ENCODE results near the gene RLN3.

RLN3 gene

DNA sequence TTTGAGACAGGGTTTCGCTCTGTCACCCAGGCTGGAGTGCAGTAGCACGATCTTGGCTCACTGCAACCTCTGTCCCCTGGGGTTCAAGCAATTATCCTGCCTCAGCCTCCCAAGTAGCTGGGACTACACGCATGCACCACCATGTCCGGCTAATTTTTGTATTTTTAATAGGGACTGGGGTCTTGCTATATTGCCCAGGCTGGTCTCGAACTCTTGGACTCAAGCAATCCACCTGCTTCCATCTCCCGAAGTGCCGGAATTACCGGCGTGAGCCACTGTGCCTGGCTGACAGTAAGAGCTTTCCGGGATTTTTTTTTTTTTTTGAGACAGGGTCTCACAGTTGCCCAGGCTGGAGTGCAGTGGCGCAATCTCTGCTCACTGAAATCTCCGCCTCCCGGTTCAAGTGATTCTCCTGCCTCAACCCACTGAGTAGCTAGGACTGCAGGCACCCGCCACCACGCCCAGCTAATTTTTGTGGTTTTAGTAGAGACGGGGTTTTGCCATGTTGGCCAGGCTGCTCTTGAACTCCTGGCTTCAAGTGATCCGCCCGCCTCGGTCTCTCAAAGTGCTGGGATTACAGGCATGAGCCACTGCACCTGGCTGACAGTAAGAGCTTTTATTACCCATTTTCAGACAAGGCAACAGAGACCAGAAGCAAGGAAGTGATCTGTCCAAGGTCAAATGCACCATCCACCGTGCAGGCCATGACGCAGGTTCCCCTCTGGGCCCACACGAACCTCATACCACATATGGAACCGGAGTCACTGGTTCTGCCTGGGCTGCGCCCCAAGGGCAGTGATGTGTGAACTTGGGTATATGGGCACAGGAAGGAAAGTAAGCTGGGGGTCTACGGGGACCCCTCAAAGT, 42.8 kb upstream of the RLN3 start:
- Histone ChIP-seq H3K9ac (ENCODE audit: low read length) (peak overlapping the region; percentile 57), H3K4me3 (ENCODE audit: low read length) (no peak overlapping the region), H3K9me3 (ENCODE audit: control insufficient read depth, low read length) (no peaks in the 10 kb centered on the region), H3K36me3 (ENCODE audit: control insufficient read depth, insufficient read depth, low read length) (no peaks in the 10 kb centered on the region), H3K4me1 (ENCODE audit: control insufficient read depth, insufficient read depth, low read length) (peaks cover 14% of the 10 kb centered on the region), H3K27me3 (ENCODE audit: control insufficient read depth, insufficient read depth, low read length) (no peaks in the 10 kb centered on the region)

DNA sequence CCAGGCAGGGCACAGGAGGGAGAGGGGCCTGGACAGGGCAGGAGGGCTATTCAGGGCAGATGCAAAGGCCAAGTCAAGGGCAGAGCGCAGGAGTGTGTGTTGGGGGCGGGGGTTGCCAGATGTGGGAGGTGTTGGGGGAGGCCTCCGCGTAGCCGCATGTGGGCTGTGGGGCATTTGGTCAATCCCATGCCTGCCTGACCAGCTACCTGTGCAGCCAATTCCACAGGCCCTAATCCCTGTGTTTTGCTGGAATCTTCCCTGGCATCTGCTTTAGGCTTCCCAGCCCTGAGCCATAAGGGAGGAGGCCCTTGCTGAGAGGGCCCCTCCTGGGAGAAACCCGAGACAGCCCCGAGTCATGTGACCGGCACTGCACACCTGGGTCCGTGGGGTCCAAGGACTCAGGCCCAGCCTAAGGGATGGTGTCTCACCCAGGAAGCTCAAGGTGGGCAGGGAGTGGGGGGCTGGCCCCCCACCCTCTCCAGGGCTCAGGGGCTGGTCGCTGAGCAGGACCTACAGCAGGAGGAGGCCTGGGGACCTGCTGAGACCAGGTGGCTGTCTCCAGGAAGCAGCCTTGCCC, 42.1 kb upstream of the RLN3 start:
- Histone ChIP-seq H3K9ac (ENCODE audit: low read length) (peak overlapping the region; percentile 57), H3K4me1 (ENCODE audit: control insufficient read depth, insufficient read depth, low read length) (peaks cover 14% of the 10 kb centered on the region), H3K27me3 (ENCODE audit: control insufficient read depth, insufficient read depth, low read length) (no peaks in the 10 kb centered on the region), H3K9me3 (ENCODE audit: control insufficient read depth, low read length) (no peaks in the 10 kb centered on the region), H3K4me3 (ENCODE audit: low read length) (no peak overlapping the region), H3K36me3 (ENCODE audit: control insufficient read depth, insufficient read depth, low read length) (no peaks in the 10 kb centered on the region)

DNA sequence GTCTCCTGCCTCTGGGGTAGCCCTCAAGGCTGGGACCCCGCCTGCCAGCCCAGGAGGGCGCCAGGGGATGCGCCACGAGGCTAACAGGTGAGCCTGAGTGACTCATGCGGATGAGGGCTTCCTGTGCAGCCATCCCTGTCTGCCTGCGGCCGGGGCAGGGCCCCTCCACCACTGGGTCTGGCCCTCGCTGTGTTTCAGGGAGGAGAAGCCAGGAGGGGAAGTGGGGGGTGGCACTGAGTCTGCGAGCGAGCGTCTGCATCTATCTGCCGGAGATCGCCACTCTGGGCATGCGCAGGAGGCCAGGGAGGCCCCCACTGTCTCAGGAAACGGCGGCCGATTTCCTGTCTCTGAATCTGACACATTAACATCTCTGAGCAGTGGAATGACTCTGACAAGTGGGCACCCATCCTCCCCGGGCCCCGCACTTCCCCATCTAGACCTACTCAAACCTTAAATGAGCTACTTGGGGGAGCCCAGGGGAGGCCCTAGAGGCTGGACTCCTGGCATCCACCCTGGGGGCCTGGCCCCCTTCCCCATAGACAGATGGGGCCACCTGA, 41.5 kb upstream of the RLN3 start:
- no peaks in the 10 kb centered on the region for H3K36me3 ChIP-seq (ENCODE audit: control insufficient read depth, insufficient read depth, low read length)
- no peaks in the 10 kb centered on the region for H3K9me3 ChIP-seq (ENCODE audit: control insufficient read depth, low read length)
- peak overlapping the region; percentile 57 for H3K9ac ChIP-seq (ENCODE audit: low read length)
- H3K4me1 ChIP-seq (ENCODE audit: control insufficient read depth, insufficient read depth, low read length) = peaks cover 14% of the 10 kb centered on the region
- no peaks in the 10 kb centered on the region for H3K27me3 ChIP-seq (ENCODE audit: control insufficient read depth, insufficient read depth, low read length)
- H3K4me3 ChIP-seq (ENCODE audit: low read length) = no peak overlapping the region

DNA sequence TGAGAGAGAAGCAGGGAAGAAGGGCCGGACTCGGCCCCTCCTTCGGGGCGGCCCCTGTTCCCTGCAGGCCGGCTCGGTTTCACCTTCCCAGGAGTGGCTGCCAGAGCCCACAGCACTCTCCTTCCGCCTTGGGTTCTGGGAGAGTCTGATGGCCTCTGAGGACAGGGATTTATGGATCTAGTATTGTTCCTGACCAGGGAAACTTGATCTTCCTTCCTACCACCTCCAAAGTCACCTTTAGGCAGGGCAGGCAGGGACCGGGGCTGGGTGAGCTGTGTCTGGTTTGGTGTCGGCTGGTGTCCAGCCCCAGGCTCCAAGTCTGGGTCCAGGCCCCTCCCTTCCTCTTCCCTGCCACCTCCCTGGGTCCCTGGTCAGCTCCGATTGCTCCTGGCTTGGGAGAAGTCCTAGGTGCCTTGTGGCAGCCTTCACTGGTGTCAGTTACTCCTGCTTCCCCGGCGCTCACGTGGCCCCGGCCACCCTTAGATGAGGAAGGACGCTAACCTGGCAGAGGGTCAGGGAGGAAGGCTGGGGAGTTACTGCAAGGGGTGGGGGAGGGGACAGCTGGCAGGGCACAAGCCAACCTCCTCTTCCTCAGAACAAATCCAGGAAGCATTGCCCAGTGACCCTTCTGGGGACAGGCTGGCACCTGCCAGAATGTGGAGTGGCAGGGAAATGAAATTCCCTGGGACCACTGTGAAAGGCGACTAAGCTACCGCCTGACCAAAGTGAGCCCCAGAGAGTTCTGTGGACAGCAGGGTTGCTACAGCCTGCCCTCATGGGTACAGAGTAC, 40.7 kb upstream of the RLN3 start:
- H3K9ac ChIP-seq (ENCODE audit: low read length) = peak overlapping the region; percentile 43
- no peaks in the 10 kb centered on the region for H3K9me3 ChIP-seq (ENCODE audit: control insufficient read depth, low read length)
- H3K4me1 ChIP-seq (ENCODE audit: control insufficient read depth, insufficient read depth, low read length) = peaks cover 14% of the 10 kb centered on the region
- H3K36me3 ChIP-seq (ENCODE audit: control insufficient read depth, insufficient read depth, low read length) = peaks cover 5% of the 10 kb centered on the region
- no peaks in the 10 kb centered on the region for H3K27me3 ChIP-seq (ENCODE audit: control insufficient read depth, insufficient read depth, low read length)
- no peak overlapping the region for H3K4me3 ChIP-seq (ENCODE audit: low read length)

DNA sequence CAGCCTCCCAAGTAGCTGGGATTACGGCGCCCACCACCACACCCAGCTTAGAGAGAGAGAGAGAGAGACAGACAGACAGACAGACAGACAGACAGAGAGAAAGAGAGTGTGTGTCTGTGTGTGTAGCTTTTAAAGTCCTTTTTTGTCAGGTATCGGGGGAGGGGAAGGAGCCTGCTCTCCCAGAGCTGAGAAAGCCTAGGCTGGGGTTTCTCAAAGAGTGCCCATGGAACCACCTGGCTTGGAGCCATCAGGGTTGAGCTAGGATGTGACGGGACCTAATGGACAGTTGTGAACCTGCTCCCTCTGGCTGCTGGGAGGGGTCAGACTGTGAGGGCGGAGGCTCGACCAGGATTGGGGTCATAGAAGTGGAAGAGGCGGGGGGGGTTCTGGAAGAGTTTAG, 38.5 kb upstream of the RLN3 start:
- peaks cover 14% of the 10 kb centered on the region for H3K4me1 ChIP-seq (ENCODE audit: control insufficient read depth, insufficient read depth, low read length)
- H3K36me3 ChIP-seq (ENCODE audit: control insufficient read depth, insufficient read depth, low read length) = peaks cover 10% of the 10 kb centered on the region

DNA sequence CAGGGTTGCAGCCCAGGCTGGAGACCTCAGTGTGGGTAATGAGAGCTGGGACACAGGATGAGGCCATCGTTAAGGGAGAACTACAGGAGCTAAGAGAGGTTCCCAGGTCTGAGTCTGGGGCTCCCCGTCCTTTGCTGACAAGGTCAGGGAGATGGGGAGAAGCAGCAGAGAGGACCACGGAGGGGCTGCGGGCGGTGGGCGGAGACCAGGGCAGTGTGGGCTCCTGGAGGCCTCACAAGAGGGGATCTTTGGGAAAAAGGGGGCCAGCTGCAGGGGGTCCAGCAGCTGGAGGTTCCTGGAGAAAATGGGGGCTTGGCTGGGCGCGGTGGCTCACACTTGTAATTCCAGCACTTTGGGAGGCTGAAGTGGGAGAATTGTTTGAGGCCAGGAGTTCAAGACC, 37.9 kb upstream of the RLN3 start:
- peaks cover 14% of the 10 kb centered on the region for H3K4me1 ChIP-seq (ENCODE audit: control insufficient read depth, insufficient read depth, low read length)
- H3K9me3 ChIP-seq (ENCODE audit: control insufficient read depth, low read length) = no peaks in the 10 kb centered on the region
- peaks cover 10% of the 10 kb centered on the region for H3K36me3 ChIP-seq (ENCODE audit: control insufficient read depth, insufficient read depth, low read length)
- no peak overlapping the region for H3K9ac ChIP-seq (ENCODE audit: low read length)
- H3K27me3 ChIP-seq (ENCODE audit: control insufficient read depth, insufficient read depth, low read length) = no peaks in the 10 kb centered on the region
- H3K4me3 ChIP-seq (ENCODE audit: low read length) = no peak overlapping the region

More for the DNA sequence above, 38.5 kb upstream of the RLN3 start:
- Histone ChIP-seq H3K4me3 (ENCODE audit: low read length) (no peak overlapping the region), H3K9ac (ENCODE audit: low read length) (no peak overlapping the region), H3K27me3 (ENCODE audit: control insufficient read depth, insufficient read depth, low read length) (no peaks in the 10 kb centered on the region), H3K9me3 (ENCODE audit: control insufficient read depth, low read length) (no peaks in the 10 kb centered on the region)

DNA sequence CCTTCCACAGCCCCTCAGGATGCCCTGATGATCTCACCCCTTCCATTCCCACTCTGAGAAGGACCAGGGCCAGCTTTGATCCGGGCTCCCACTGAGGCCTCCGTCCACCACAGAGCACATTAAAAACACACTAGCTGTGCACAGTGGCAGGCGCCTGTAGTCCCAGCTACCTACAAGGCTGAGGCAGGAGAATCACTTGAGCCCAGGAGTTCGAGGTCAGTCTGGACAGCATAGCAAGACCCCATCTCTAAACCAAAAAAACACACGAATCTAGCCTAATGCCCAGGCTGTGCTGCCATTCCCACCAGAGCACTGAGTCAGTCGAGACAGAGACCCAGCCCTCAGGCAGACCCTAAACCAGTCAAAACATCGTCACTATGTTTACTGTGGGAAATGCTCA, 35.9 kb upstream of the RLN3 start:
- H3K9me3 ChIP-seq (ENCODE audit: control insufficient read depth, low read length) = no peaks in the 10 kb centered on the region
- no peak overlapping the region for H3K4me3 ChIP-seq (ENCODE audit: low read length)
- peaks cover 10% of the 10 kb centered on the region for H3K36me3 ChIP-seq (ENCODE audit: control insufficient read depth, insufficient read depth, low read length)
- H3K4me1 ChIP-seq (ENCODE audit: control insufficient read depth, insufficient read depth, low read length) = peaks cover 8% of the 10 kb centered on the region
- no peaks in the 10 kb centered on the region for H3K27me3 ChIP-seq (ENCODE audit: control insufficient read depth, insufficient read depth, low read length)
- H3K9ac ChIP-seq (ENCODE audit: low read length) = no peak overlapping the region

DNA sequence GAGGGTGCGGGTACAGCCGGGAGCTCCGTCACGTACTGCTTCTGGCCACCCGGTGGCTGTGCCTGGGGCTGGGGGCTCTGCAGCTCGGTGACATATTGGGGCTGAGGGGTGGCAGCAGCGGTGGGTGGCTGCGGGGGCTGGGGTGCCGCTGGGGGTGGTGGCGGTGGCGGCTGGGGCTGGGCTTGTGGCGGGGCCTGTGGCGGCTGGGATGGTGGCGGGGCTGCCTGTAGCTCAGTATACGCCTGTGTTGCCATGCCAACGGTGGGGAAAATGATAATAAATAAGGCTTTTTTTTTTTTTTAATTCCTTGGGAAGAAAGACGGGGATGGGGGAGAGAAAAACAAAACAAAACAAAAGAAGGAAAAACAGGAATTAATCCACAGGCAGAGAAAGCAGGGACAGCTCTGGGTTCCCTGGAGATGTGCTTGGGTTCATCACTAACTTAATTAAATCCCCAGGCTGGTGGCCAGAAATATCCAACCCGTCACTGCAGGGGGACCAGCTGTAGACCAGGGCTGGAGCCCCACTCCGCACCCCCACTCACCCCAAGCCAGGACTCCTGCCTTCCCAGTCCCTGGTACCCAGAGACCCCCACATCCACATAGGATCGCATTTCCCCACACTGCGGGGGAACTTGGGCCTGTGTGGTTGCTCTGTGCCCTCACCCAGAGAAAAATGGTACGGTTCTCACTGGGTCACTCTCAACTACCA, 34.2 kb upstream of the RLN3 start:
- H3K4me1 ChIP-seq (ENCODE audit: control insufficient read depth, insufficient read depth, low read length) = peaks cover 14% of the 10 kb centered on the region
- H3K36me3 ChIP-seq (ENCODE audit: control insufficient read depth, insufficient read depth, low read length) = peaks cover 10% of the 10 kb centered on the region
- no peaks in the 10 kb centered on the region for H3K27me3 ChIP-seq (ENCODE audit: control insufficient read depth, insufficient read depth, low read length)
- no peak overlapping the region for H3K9ac ChIP-seq (ENCODE audit: low read length)
- no peaks in the 10 kb centered on the region for H3K9me3 ChIP-seq (ENCODE audit: control insufficient read depth, low read length)
- no peak overlapping the region for H3K4me3 ChIP-seq (ENCODE audit: low read length)

DNA sequence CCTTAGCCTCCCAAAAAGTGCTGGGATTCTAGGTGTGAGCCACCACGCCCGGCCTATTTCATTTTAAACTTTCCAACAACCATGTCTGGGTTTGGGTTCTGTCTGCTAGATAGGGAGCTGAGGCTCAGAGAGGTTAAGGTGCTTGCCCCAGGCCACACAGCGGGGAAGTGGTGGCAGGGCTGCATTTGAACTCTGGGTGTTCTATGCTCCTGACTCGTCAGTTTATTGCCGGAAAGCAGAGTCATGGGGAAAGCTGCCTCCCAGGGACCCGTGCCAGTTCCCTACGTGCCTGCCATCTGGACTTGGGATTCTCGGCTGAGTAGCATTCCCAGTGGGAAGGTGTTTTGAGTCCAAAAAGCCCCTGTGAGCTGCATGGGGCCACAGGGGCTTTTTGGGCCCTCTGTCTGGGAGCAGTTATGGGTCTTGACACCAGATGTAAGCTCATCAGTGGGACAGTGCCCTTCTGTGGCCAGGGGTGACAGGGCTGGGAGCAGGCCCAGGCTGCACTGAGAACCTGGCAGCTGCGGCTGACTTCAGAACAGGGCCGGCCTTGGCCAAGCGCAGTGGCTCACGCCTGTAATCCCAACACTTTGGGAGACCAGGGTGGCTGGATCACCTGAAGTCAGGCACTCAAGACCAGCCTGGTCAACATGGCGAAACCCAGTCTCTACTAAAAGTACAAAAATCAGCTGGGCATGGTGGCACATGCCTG, 32.8 kb upstream of the RLN3 start:
- no peaks in the 10 kb centered on the region for H3K27me3 ChIP-seq (ENCODE audit: control insufficient read depth, insufficient read depth, low read length)
- peaks cover 10% of the 10 kb centered on the region for H3K36me3 ChIP-seq (ENCODE audit: control insufficient read depth, insufficient read depth, low read length)
- H3K4me1 ChIP-seq (ENCODE audit: control insufficient read depth, insufficient read depth, low read length) = peaks cover 15% of the 10 kb centered on the region
- H3K4me3 ChIP-seq (ENCODE audit: low read length) = no peak overlapping the region
- H3K9me3 ChIP-seq (ENCODE audit: control insufficient read depth, low read length) = no peaks in the 10 kb centered on the region
- no peak overlapping the region for H3K9ac ChIP-seq (ENCODE audit: low read length)

DNA sequence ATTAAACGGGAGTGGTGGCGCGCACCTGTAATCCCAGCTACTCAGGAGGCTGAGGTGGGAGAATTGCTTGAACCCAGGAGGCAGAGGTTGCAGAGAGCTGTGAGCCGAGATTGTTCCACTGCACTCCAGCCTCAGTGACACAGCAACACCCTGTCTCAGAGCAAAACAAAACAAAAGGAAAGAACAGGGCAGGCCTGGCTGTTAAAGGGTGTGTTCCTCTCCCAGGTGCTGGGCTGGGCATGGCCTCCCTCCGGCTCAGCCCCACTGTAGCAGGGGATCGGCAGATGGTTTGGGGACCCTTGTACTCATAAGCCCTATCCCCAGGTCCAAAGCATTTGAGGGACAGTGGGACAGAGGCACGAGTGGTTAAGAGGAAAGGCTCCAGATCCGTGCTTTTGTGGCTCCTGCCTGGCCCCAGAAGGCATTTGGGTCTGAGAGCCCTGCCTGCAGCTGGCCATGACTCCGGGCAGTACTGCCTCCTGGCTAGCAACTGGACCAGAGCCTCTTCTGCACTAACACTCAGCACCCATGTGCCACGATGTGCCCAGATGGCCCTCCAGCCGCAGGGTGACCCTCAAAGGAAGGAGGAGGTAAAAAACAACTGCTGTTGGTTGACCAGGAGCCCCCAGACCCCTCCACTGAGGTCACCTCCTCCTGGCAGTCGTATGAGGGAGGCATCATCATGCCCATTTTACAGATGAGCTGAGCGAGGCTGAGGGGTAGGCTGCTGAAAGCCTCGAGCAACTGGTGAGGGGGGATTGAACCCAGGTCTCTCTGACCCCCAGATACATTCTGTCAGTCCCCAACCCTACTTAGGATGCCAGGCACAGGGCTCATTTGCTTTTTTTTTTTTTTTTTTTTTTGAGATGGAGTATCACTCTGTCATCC, 31.8 kb upstream of the RLN3 start:
- no peaks in the 10 kb centered on the region for H3K27me3 ChIP-seq (ENCODE audit: control insufficient read depth, insufficient read depth, low read length)
- H3K9ac ChIP-seq (ENCODE audit: low read length) = no peak overlapping the region
- peaks cover 15% of the 10 kb centered on the region for H3K36me3 ChIP-seq (ENCODE audit: control insufficient read depth, insufficient read depth, low read length)
- peaks cover 15% of the 10 kb centered on the region for H3K4me1 ChIP-seq (ENCODE audit: control insufficient read depth, insufficient read depth, low read length)
- no peak overlapping the region for H3K4me3 ChIP-seq (ENCODE audit: low read length)
- H3K9me3 ChIP-seq (ENCODE audit: control insufficient read depth, low read length) = no peaks in the 10 kb centered on the region

Measured in mucosa of stomach (tissue), 1 donor.